T-helper 9 cell (primary cell): ENCODE results near the gene COL5A1.
"Not testable (repeated sequence)": the region's sequence is repeated elsewhere in the genome, so short reads cannot be mapped to it uniquely, and the experiment has no call there.

Source experiments
- DNase-seq: peaks from one replicate; pipeline ENCODE4 v3.0.0-alpha.2; 2020

Gene COL5A1

DNA sequence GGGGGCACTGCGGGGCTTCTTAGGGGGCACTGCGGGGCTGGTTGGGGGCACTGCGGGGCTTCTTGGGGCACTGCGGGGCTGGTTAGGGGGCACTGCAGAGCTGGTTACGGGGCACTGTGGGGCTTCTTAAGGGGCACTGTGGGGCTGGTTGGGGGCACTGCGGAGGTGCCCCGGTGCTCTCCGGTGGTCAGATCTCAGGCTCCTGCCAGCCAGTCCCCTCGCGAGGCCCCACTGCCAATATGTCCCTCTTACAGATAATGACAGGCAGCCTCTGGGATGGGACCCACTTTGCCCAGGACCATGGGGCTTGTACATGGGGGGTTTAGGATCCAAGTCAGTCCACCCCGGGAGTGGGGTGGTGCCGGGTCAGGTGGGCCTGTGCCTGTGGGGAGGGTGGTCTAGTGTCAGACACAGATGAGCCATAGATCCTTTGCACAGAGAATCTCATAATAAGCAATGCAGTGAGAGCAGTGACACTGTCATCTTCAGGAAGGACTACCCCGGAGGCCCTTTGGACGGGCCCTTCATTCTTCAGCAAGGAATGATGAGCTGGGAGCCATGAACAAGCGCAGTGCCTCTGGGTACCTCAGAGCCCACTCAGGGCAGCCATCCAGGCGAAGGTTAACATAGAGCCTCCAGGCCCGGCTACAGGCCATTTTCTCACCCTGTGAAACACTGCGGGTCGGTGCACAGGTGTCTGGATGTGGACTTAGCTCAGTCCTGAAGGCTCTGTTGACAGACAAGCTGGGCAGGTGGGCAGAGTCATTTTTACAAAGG, 38.2 kb downstream of the COL5A1 start:
- no peak for DNase-seq

DNA sequence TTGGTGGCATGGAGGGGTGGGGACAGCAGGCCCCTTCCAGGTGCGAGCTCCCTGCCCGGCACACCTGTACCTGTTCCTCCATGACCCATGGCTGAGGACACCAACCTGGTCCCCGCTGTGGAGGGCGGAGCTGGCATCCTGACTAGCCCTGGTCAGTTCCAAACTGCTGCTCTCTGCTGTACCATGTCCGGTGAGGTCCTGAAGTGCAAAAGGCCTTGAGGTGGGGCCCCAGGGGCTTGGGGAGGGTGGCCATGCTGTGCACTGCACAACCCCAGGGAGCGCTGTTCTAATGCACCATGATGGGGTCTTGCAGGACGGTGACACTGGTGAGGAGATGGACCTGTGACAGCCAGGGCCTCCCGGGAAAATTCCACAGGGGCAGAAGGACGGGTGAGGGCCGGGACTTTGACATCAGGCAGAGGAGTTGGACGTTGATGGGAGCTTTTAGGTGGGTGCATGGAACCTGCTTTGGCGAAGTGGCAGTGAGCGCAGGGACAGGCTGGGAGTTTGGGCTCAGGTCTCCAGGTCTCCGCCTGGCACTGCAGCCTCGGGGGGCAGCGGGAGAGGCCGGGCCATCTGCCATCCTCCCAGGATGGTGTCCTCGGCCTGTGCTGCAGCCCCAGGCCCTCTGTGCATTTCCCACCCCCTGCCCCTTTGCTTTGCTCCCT, 38.9 kb downstream of the COL5A1 start:
- DNase-seq = no peak

DNA sequence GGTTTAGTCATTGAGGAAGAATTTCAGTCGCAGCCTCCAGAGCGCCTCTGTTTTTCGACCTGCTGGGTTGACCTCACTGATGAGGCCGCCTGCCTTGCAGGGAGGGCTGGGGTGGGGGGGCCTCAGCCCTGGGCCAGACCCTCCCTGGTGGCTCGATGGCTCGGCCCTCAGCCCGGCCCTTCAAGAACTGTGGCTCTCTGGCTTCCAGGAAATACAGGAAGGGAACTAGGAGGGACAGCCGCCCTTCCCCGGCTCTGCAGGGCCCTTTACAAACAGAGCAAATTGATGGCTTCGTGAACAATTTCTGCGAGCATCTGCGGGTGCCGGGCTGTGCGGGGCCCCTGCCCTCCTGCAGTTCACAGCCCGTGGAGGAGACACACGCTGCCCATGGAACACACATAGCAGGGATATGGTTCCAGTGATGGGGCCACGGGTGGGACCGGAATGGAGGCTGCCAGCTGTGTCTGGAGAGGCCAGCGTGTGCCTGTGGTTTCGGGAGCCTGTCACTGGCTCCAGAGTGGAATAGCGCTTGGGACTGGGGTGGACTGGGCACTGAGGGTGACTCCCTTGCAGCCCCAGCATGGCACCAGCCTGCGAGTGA, 39.6 kb downstream of the COL5A1 start:
- DNase-seq = no peak

DNA sequence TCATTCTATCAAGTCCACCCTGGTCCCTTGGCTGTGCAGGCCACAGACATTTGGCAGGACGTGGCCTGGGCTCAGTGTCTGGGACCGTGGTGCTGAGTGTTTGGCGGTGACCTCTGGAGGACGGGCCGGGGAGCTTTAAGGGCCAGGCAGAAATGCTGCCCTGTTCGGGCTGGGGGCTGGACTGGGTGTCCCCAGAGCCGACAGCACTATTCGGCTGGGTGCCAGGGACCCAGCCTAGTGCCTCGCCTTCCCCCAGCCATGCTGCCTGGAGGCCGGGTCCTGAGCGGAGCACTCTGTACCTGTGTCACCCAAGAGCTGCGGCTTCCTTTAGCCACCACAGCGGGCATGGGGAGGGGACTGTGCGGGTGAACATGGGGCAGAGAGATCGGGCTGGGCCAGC, 40.4 kb downstream of the COL5A1 start:
- no peak for DNase-seq

DNA sequence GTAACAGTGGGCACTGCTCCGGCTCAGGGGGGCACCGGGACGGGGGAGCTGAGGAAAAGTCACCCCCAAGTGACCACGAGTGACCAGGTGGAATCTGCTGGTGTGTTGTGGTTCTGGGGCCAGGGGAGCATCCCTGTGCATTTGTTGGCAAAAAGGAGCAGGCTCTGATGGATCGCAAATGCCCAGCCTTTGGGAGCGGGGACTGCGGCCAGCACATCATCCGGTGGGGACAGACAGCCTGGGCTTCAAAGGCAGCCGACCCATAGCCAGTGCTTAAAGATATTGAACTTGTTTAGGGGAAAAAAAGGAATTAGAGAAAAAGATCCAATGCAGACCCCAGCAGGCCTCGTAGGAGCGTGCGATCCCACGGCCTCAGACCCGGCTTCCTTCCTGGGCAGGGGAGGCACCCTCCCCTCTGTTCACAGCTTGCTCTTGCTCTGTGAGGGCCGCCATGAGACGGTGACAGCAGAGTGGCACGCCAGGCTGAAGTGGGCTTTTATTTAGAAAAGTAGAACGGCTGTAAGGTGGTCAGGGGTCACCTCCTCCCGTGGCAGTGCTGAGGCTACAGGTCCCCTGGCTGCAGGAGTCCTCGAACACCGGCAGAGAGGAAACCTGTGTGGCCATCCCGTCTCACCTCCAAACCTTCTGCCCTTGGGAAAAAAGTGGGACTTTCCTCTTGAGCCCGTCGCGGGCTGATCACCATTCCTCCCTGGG, 41.2 kb downstream of the COL5A1 start:
- DNase-seq = no peak

DNA sequence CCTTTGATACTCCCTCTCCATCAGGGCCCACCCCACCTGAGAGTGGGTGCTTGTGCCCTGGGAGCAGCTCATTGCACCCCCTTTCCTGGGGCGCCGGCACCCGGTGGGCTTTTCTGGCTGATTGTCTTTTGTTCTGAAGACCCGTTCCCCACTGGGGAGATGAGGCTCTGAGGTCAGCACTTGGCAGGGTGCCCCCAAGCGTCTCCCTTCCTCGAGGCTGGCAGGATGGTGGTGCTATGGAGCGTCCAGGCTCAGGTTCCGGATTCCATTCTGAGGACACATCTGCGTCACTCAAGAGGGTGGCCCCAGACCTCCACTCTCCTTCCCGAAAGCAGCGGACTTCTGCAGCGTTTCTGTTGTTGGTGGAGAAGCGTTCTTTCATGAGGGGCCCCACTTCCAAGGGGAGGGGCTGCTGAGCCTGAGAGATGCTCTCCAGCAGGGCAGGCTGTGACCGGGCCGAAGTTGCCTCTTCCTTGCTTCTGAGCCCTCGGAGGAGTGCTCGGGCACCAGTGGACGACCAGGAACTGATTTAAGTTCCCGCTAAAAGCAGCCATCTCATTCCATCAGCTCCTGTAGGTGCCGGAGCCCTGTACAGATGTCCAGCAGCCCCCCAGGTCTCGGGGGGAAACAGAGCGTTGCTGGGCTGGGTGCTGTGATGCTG, 42.2 kb downstream of the COL5A1 start:
- DNase-seq = no peak

DNA sequence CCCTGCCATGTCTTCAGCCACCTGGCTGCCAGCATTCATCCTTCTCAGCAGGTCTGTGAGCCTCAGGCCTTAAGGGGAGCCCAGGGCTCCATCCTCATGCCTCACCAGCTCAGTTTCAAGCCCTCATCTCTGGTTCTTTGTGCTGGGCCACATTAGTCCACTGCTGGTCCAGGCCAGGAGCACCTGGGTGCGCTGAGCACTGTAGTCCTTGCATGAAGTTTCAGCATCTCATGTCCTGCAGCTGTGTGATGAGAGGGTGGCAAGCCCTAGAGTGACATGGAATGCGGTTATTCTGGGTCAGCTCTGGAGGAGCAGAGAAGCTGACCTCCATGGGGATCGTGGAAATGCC, 42.7 kb downstream of the COL5A1 start:
- no peak for DNase-seq

DNA sequence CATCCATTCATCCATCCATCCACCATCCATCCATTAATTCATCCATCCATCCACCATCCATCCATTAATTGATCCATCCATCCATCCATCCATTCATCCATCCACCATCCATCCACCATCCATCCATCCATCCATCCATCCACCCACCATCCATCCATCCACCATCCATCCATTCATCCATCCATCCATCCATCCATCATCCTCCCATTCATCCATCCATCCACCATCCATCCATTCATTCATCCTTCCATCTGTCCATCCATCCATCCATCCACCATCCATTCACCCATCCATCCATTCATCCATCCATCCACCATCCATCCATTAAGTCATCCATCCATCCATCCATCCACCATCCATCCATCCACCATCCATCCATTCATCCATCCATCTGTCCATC, 43.3 kb downstream of the COL5A1 start:
- not testable (repeated sequence) for DNase-seq

DNA sequence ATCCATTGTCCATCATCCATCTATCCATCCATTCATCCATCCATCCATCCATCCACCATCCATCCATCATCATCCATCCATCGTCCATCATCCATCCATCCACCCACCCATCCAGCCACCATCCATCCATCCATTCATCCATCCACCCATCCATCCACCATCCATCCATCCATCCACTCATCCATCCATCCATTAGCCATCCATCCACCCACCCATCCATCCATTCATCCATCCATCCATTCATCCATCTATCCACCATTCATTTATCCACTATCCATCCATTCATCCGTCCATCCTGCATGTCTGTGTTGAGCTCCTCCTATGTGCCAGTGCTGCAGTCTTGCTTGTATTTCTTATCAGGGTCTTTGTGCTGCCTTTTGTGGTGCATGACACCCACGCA, 44.2 kb downstream of the COL5A1 start:
- DNase-seq = no peak

DNA sequence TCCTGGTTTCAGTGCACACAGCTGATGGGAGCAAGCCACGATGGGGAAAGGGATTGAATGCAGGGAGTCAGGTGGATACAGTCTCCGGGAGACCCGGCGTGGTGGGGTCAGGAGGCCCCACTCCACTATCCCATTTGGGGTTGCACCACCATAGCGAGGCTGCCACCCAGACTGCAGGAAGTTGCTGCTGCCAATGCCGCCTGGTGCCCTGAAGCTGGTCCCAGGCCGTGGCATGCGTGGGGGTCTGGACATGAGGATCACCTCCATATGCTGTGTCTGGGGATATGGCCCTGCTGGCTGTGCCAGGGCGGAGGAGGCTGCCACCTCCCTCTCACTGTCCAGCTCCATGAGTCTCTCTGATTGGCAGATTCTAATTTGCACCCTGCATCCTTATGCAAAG, 45.3 kb downstream of the COL5A1 start:
- no peak for DNase-seq

DNA sequence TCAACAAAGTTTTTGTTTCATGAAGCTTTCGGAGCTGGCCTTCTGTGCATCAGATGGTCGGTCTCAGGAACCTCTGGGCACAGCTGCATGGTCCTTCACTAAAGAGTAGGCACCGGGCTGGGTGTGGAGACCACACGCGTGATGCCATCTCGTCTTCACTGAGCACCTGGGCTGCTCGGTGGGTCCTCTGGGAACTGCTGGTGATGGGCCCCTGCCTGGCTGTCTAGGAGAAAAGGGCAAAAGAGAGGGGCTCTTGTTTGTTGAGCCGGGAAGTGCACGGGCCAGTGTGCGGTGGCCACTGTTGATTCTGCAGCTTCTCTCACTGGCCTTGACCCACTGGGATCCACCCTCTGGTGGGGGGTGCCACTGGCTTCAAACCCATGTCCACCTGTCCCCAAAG, 46.0 kb downstream of the COL5A1 start:
- no peak for DNase-seq

DNA sequence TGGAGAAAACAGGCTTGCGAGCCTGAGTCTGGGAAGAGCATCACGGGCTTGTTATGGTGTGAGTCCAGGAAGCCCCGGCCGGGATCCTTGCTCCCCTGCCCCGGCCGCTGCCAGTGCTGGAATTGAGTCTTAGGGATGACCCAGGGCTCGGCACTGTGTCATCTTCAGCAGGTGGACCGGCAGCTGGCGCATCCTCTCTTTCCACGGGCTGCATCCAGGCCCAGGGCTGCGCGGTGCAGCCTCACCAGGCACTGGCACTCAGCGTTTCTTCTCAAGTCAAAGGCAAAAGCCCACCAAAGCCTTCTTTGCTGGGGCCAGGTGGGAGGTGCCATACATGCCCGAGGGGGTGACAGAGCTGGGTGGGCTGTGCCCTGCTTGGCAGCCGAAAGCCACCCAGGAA, 46.6 kb downstream of the COL5A1 start:
- no peak for DNase-seq

DNA sequence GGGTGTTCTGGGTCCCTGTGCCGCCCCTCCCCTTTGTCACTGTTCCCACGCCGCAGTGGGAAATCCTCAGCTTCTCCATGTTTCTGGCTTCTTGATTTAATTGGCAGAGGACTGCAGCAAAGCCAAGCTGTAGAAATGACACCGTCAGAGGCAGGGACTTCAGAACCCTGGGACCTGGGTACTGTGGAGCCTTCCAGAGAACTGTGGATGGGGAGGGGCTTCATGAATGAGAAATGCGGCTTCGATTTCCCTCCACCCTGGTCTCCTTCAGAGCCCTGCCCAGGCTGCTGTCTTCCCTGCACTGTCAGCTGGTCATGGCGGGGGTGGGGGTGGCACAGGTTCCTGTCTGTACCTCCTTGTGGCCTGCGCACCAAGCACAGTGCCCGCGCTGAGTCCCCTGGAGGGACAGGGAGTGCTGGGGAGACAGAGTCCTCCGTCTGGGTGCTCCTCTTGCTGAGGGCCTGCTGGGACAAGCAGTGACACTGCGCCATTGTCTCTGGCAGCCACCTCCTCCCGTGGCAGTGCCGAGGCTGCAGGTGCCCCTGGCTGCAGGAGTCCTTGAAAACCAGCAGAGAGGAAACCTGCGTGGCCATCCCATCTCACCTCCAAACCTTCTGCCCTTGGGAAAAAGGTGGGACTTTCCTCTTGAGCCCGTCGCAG, 47.2 kb downstream of the COL5A1 start:
- no peak for DNase-seq

DNA sequence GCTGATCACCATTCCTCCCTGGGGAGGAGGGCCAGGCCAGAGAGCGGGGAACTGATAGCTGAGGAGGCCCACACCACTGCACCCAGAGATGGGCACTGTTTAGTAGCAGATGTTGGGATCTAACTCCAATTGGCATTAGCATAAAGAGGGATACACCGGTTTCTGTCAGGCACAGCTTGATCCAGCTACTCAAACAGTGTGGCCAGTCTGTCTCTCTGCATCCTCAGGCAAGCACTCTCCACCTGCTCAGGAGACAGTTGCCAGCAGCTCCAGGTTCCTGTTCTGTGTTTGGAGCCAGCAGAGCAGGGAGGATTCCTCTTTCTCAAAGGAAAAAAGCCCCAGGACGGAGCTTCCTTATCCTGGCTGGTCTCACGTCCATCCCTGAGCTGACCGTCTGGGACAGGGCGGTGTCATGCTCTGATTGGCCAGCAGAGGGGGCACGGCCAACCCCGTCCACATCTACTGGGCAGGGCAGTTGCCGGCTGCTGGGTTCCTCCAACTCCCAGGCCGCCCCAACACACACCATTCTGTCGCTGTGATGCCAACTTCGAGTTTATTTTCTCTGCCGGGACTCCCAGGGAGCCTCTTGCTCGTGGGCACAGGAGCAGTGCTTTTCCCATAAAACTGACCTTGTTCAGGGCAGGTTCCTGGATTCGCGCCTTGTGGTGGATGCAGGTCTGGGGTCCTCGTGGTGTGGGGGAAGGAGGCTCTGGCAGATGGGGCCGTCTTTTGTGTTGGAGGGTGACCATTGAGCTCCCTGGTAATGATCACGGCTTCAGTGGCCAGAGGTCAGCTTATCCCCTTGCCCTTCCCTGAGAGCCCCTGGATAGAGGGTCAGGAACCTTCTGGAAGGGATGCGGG, 47.9 kb downstream of the COL5A1 start:
- no peak for DNase-seq

DNA sequence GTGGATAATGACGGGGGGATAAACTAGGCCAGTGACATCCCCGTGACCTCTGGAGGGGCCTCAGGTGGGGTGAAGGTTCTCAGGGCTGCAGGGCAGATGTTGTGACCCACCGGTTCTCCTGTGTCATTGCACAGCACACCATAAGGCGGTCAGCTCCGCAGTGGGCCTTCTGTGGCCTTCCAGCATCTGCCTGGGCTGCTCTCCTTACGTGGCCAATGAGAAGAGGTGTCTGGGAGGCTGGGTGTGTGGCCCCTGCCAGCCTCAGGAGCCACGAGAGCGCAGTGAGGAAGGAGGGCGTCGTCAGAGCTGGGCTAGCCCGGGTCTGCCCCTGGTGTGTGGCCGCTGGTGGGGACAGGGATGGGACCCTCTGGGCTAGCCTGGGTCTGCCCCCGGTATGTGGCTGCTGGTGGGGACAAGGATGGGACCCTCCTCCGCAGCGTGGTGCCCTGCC, 48.7 kb downstream of the COL5A1 start:
- DNase-seq = no peak

DNA sequence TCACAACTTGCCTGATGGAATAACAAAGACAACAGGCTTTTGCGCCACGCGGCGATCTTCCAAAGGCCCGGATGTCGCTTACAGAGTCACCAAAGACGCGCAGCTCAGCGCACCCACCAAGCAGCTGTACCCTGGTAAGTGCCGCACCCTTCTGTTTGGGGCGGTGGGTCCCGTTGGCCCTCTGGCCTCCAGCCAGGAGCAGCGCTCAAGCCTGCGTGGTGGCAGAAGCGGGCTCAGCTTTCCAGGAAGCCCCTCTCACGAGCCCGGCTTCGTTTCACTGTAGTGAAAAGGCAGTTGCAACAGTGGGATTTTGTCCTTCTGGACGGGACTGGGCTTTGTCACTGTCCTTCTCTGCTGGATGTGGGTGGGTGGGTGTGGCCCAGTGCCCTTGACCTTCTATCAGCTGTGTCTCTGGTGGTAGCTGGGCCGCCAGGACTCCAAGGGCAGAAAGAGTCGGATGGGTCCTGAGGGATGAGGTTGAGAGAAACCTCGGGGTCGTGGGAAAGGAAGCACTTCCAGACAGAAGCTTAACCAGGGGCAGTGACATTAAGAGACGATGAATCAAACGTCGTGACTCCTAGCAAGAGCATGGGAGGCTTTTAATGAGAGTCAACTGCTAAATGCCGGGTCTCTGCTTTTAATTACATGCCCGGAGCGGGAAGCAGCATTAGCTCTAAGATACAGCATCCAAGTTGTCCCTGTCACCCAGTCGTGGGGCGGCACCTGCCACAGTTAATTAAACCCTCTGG, 49.5 kb downstream of the COL5A1 start:
- no peak for DNase-seq

DNA sequence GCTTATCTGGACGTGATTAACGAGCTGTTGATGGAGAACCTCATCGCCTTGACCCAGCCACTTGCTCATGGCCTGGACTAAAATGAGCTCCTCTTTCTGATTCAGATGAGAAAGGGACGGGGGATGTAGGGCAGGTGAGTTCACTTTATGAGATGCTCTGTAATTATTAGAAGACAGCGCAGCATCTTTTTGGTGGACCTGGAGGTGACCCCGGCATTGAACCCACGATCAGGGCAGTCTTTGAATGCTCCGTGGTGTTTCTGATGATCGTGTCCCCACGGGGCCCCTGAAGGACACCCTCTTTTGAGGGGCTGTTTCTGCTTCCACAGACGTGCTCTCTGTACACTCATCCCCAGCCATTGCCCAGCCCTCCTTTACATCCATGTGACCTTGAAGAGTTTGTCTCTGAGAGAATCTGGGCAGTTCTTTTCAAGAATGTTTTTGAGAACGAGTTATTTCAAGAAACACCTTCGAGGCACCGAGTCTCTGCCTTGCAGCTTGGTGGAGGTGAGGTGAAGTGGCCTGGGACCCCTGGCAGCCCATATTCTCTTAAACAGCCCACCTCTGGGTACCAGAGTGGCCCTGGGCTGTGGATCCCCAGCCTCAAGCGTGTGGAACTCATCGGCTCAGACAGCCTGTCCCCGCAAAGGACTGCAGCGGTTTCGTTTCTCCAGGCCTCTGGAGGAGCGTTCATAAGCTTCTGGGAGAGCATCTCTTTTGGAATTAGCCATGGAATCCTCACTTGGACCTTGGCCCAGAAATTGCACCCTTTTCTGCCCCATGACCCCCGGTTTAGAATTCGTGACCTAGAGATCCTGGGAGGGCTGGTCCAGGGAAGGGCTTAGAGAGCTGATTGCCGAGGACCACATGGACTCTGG, 50.3 kb downstream of the COL5A1 start:
- no peak for DNase-seq

DNA sequence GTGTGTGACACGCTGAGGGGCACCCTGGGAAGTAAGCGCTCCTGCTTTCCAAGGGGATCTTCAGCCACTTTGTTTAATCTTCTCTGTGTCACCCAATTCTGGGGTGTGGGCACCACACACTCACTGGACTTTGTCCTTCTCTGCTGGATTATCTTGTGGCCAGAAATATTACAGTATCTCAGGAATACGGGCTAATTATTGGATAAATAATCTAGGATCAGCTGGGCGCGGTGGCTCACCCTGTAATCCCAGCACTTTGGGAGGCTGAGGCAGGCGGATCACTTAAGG, 50.9 kb downstream of the COL5A1 start:
- DNase-seq = no peak

DNA sequence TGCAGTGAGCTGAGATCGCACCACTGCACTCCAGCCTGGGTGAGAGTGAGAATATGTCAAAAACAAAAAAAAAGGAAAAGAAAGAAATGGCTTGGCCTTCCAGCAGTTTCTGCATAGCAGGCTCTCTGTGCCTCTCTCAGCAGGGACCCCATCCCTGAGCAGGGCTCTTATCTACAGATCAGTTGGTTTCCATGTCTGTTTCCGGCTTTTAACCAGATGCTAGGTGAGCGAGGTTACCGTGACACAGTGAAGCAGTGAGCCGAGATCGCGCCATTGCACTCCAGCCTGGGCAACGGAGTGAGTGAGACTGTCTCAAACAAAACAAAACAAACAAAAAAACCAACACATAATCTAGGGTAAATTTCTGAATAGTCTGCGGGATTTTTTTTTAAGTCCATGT, 51.4 kb downstream of the COL5A1 start:
- no peak for DNase-seq
